Measurements from ENCODE around the gene CNN2.

CNN2 gene

DNA sequence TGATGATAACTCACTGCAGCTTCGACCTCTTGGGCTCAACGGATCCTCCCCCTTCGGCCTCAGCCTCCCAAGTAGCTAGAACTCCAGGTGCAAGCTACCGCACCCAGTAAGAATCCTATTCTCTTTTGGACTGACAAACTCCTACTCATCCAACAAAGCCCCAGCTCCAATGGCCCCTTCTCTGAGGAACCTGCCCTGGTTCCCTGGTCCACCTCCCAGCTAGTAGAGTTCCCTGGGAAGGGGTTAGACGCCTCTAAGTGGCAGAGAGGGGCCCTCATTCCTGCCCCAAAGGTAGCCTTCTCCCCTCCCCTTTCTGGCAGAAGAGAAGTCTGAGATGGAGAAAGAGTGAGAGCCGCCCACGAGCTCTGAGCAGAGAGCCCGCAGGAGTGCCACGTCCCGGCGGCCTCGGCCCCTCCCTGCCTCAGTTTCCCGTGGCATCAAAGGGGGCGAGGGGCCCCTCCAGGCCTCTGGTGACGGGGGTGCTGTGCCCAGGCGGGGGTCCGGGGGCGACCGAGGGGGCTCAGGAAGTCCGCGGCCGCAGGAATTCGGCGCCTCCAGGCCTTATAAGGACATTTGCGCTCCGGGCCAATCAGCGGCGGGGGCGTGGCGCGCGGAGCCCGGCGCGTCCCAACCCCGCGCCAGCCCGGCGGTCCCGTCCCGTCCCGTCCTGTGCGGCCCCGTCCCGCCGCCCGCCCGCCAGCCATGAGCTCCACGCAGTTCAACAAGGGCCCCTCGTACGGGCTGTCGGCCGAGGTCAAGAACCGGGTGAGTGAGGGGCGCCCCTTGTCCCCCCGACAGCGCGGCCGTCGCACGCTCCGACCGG is at the start of gene CNN2:
Gene CNN2, plus strand, starts transcription at position 649 of the 823 bp plus-strand sequence. Its CDS starts 54 bp downstream, at position 703.
- peak in 1 of 2 experiments; percentile 62 for DNase-seq (ENCODE audit: low read depth in 2 of 2)

- DNase-seq (ENCODE audit: low read depth in 2 of 2): no peak
Measured at GRCh38 chr19:977058-977464, 49.3 kb upstream of the CNN2 start.

GRCh38 chr19:979318-979741 is 47.1 kb upstream of the CNN2 start:
- no peak for DNase-seq (ENCODE audit: low read depth in 2 of 2)

GRCh38 chr19:980133-980998 is 46.0 kb upstream of the CNN2 start:
- DNase-seq (ENCODE audit: low read depth in 2 of 2): no peak

DNA sequence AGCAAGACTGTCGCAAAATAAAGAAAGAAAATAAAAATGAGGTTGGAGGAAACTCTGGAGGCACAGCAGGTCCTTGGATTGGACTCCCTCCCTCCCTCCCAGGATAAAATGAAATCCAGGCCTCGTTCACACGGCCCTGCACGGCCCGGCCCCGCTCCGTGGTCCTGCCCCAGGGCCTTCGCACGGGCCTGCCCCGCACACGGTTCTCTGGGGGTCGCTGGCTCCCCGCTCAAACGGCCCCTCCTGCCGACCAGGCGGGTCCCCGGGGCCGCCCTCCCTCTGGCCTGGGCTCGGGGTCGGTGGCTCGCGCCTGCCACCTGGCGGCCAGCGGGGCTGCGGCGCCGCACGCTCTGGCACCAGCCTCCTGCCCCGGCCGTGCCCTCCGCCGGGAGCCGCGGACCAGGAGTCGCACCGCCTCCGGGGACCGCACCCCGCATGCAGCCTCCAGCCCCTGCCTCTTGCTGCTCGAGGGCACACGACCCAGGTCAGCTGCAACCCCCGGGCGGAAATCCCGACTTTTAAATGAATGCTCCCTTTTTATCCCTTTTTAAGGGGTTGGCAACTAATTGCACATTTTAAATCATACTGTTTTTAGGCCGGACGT is 43.7 kb upstream of the CNN2 start:
- DNase-seq (ENCODE audit: low read depth in 2 of 2): no peak

GRCh38 chr19:984165-984967 is 42.0 kb upstream of the CNN2 start, which contains the start of gene WDR18:
Gene WDR18 (plus strand): TSS chr19:984345. CDS start chr19:984354, 9 bp downstream.
- DNase-seq (ENCODE audit: low read depth in 2 of 2): peak; percentile 59 to 68

DNA sequence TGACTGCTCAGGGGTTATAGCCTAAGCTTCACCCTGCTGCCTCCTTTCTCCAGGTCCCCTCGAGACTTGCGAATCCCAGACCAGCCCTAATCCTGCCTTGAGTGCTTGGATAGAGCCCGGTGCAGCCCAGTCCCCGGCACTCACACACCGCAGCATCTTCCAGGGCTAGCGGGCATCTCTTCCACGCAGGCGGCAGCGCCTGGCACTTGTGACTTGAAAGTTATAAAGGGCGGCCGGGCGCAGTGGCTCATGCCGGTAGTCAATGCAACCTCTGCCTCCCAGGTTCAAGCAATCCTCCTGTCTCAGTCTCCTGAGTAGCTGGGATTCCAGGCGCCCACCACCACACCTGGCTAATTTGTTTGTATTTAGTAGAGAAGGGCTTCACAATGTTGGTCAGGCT is 40.3 kb upstream of the CNN2 start:
- DNase-seq (ENCODE audit: low read depth in 2 of 2): no peak

GRCh38 chr19:988081-988480 is 38.3 kb upstream of the CNN2 start:
- DNase-seq (ENCODE audit: low read depth in 2 of 2): no peak

- DNase-seq (ENCODE audit: low read depth in 2 of 2): no peak
Measured at GRCh38 chr19:988510-988909, 37.9 kb upstream of the CNN2 start.

- no peak for DNase-seq (ENCODE audit: low read depth in 2 of 2)
Measured at GRCh38 chr19:989381-990081, 36.9 kb upstream of the CNN2 start.

- no peak for DNase-seq (ENCODE audit: low read depth in 2 of 2)
Measured at GRCh38 chr19:990119-990571, 36.3 kb upstream of the CNN2 start.

- DNase-seq (ENCODE audit: low read depth in 2 of 2): no peak
Measured at GRCh38 chr19:990746-991145, 35.7 kb upstream of the CNN2 start.

- DNase-seq (ENCODE audit: low read depth in 2 of 2): no peak
Measured at GRCh38 chr19:991174-991931, 35.1 kb upstream of the CNN2 start.

GRCh38 chr19:991932-992669 is 34.3 kb upstream of the CNN2 start:
- no peak for DNase-seq (ENCODE audit: low read depth in 2 of 2)

DNA sequence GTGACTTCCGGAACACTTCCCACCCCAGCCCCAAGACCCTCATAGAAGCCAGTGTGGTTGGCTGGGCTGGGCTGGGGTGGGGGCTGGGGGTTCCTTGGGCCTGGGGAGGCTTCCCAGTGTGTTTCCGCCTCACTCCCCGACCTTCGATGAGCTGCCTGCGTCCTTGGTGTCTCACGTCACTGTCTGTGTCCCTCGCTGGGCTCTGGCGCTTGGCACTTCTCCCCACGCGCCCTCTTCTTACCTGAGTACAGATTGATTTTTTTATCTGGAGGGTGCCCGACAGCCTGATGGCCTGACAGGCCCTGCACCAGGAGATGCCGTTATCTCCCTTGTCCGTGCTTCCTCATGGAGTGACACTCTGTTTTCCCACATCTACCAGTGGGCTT is 33.7 kb upstream of the CNN2 start:
- DNase-seq (ENCODE audit: low read depth in 2 of 2): no peak

GRCh38 chr19:993361-993830 is 33.0 kb upstream of the CNN2 start:
- DNase-seq (ENCODE audit: low read depth in 2 of 2): no peak

GRCh38 chr19:993831-994393 is 32.5 kb upstream of the CNN2 start:
- no peak for DNase-seq (ENCODE audit: low read depth in 2 of 2)

DNA sequence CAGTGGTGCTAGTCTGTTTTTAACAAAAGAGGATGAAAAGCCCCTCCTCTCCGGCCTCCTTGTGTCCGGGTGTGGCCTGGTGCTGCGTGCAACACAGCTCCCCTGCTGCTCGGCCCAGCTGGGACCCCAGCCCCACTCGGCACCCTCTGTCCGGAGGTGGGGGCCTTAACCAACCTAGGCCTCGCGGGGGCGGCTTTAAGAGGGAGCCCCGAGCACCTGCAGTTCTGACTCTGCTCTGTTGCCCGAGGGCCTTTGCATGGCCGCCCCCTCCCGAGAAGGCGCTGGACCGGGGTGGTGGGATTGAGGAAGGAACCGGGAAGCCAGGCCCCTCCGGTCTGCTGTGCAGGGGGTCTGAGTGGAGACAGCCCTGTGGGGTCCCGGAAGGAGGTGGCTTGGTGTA is 31.9 kb upstream of the CNN2 start:
- DNase-seq (ENCODE audit: low read depth in 2 of 2): no peak

All from fibroblast of skin of left biceps (primary cell).